Lower leg skin (tissue), 4 donors: Measurements from ENCODE around the gene ZNF787. TPM values are rescaled to one million over a fixed set of nuclear protein-coding genes. Genes with fewer than 3 reads are reported as not detected.

Experiments
- DNase-seq, 2 donors: peaks; one replicate each; pipeline ENCODE4 v3.0.0-alpha.2; 2019; ENCODE audit warnings: low spot score in 2 of 2
- H3K4me3 ChIP-seq: fragments of 200-600 bp; sonication (generic); 2 replicates; pipeline ENCODE4 v1.5.1; 2017; ENCODE audit warnings: mild to moderate bottlenecking, low read depth; ENCODE audit not compliant: poor library complexity, severe bottlenecking
- POLR2A ChIP-seq, 2 donors: fragments of 450-650 bp; IDR thresholded peaks; one replicate each; pipeline ENCODE4 v1.6.1; 2016 to 2017; ENCODE audit warnings: antibody characterized with exemption in 2 of 2, mild to moderate bottlenecking in 1 of 2, moderate library complexity in 1 of 2
- WGBS, 2 donors: methylation state at CpG; one replicate each; pipeline ENCODE4 v1.1.5; 2018; 5-methylcytosine and 5-hydroxymethylcytosine counted together
- intact Hi-C: fragments of 100-400 bp; cut with DNase I; formaldehyde crosslinking; loops from one replicate; pipeline ENCODE4 v1.15.0; 2023; ENCODE audit warnings: low total_unique reads
- total RNA-seq, 4 donors: library from RNA; depleted of rRNA; stranded (reverse); fragments of >200 nt; gene quantifications; one replicate each; pipeline ENCODE4 v1.1.0, GENCODE V29; 2016
- TF ChIP-seq, protein P1 (sequence below), 3 donors: fragments of 450-650 bp; IDR thresholded peaks; one replicate each; pipeline ENCODE4 v1.5.1; 2016; ENCODE audit warnings: antibody characterized with exemption in 3 of 3, mild to moderate bottlenecking in 3 of 3, moderate library complexity in 2 of 3

The ZNF787 gene
- total RNA-seq, 4 donors from 2014 or later, result 11.6 to 21.5 (median 19.9) TPM

DNA sequence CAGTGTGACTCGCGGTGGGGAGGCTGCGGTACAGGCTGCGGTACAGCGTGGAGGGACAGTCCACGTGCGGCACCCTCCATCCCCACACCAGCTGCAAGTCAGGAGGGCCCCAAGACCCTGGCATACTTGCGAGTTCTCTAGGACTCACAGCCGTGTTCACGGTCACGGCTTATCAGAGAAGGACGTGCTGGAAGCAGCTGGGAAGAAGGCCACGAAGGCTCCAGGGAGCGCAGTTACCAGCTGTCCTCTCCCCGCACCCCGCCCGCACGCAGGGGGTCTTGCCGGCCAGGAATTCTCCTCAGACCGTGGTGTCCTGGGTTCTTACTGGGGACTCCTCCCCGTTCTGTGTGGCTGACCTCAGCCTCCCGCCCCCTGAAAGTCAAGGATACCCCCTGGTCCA is 26.2 kb upstream of the ZNF787 start:
- H3K4me3 ChIP-seq, result no peak overlapping the region
- intact Hi-C loops, result no loop called here
- TF ChIP-seq POLR2A (IDR thresholded peaks at IDR 0.05), result no peak
- TF ChIP-seq, protein P1, sequence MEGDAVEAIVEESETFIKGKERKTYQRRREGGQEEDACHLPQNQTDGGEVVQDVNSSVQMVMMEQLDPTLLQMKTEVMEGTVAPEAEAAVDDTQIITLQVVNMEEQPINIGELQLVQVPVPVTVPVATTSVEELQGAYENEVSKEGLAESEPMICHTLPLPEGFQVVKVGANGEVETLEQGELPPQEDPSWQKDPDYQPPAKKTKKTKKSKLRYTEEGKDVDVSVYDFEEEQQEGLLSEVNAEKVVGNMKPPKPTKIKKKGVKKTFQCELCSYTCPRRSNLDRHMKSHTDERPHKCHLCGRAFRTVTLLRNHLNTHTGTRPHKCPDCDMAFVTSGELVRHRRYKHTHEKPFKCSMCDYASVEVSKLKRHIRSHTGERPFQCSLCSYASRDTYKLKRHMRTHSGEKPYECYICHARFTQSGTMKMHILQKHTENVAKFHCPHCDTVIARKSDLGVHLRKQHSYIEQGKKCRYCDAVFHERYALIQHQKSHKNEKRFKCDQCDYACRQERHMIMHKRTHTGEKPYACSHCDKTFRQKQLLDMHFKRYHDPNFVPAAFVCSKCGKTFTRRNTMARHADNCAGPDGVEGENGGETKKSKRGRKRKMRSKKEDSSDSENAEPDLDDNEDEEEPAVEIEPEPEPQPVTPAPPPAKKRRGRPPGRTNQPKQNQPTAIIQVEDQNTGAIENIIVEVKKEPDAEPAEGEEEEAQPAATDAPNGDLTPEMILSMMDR (IDR thresholded peaks at IDR 0.05), result no peak
- WGBS, 2 donors, result 94 to 96% methylated on average over 22 of the region's 22 CpGs
- no peak for DNase-seq

DNA sequence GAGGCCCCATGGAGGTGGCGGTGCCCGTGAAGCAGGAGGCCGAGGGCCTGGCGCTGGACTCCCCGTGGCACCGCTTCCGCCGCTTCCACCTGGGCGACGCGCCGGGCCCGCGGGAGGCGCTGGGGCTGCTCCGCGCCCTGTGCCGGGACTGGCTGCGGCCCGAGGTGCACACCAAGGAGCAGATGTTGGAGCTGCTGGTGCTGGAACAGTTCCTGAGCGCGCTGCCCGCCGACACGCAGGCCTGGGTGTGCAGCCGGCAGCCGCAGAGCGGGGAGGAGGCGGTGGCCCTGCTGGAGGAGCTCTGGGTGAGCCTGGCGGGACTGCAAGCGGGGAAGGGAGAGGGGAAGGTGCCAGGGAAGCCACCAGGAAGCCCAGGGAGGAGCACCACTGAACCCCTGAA is 25.8 kb upstream of the ZNF787 start:
- intact Hi-C loops, result no loop called here
- no peak for DNase-seq
- WGBS, 2 donors, result 95% methylated on average over 11 to 26 of the region's 31 CpGs
- no peak overlapping the region for H3K4me3 ChIP-seq
- TF ChIP-seq, protein P1 (IDR thresholded peaks at IDR 0.05), result no peak
- TF ChIP-seq POLR2A (IDR thresholded peaks at IDR 0.05), result no peak

DNA sequence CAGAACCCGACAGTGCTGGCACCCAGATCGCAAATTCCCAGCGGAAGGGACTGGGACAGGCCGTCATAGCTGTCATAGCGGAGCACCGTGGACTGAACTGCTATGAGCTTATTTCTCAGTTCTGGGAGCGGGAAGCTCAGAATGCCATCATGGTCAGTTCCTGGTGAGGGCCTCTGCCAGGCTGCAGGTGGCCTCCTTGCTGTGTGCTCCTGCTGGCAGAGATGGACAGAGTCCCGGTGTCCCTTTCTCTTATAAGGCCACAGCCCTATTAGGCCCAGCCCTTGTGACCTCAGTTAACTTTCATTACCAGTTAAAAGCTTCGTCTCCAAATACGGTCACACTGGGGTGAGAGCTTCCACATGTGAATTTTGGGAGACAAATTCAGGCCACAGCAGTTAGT is 24.6 kb upstream of the ZNF787 start:
- no peak for DNase-seq
- WGBS, 2 donors, result 82 to 92% methylated on average over 10 of the region's 10 CpGs
- TF ChIP-seq, protein P1 (IDR thresholded peaks at IDR 0.05), result no peak
- no peak for TF ChIP-seq POLR2A (IDR thresholded peaks at IDR 0.05)
- intact Hi-C loops, result no loop called here
- H3K4me3 ChIP-seq, result no peak overlapping the region

DNA sequence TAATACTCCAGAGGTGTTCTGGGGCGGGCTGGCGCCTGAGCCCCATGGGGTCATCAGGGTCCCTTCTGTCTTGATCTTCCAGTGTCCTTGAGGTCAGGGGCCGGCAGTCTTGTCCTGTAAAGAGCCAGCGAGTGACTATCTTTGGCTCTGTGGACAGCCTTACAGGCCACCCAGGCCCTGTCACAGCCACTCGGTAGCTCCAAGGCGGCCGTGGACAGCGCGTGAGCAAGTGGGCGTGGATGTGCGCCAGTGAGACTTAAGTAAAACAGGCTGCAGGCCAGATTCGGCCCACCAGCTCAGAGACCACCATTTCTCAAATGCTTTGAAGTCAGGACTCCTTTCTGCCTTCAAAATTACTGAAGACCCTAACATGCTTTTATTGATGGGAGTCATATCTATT is 23.7 kb upstream of the ZNF787 start:
- DNase-seq, result no peak
- WGBS, 2 donors, result 88 to 89% methylated on average over 12 of the region's 12 CpGs
- no peak overlapping the region for H3K4me3 ChIP-seq
- intact Hi-C loops, result no loop called here
- TF ChIP-seq, protein P1 (IDR thresholded peaks at IDR 0.05), result no peak

DNA sequence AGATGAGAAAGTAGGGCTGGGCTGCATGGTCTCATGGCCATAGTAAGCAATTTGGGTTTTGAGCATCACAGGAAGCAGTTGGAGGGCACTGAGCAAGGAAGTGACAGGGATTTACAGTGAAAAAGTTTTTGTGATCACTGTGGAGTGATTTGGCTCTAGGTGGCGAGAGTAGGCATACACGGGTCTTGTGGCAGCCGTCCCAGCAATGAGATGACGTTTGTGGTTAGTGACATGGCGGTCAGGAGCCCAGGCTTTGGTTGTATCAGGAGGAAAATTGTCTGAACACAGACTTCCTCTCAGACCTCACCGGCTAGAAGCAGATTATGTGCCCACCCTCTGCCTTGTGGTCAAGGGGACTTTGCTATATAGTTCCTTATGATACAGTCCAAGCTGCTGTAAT is 23.3 kb upstream of the ZNF787 start:
- no peak for DNase-seq
- TF ChIP-seq, protein P1 (IDR thresholded peaks at IDR 0.05), result no peak
- no peak for TF ChIP-seq POLR2A (IDR thresholded peaks at IDR 0.05)
- intact Hi-C loops, result no loop called here
- no peak overlapping the region for H3K4me3 ChIP-seq
- 59 to 79% methylated on average over 6 of the region's 6 CpGs for WGBS, 2 donors

DNA sequence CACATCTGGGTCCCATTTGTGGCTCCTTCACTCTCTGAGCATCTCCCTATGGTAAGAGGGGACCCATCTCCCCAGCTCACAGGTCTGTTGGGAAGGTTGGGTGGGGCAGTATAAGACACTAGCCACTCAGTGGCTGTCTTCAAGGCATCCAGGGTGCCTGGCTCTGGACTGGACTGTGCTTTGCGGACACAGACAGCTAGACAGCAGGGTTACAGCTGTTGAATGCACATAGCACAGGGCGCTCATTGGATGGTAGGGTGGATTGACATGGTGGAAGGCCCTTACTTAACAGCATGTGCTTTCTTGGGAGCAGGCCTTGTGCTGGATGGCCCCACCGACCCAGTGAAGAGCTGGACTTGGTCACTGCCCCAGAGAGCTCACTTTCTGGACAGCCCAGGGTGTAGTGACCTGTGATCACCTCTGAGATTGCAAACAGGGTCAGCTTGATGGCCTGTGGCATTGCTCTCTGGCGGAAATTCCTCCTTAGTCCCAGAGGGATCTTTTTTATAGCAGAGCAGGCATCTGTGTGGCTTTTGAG is 21.9 kb upstream of the ZNF787 start:
- DNase-seq, result no peak
- intact Hi-C loops, result no loop called here
- TF ChIP-seq, protein P1 (IDR thresholded peaks at IDR 0.05), result no peak
- no peak overlapping the region for H3K4me3 ChIP-seq
- WGBS, 2 donors, result 76 to 97% methylated on average over 3 to 4 of the region's 4 CpGs
